ENCODE data around the gene TENM4.

Gene TENM4

DNA sequence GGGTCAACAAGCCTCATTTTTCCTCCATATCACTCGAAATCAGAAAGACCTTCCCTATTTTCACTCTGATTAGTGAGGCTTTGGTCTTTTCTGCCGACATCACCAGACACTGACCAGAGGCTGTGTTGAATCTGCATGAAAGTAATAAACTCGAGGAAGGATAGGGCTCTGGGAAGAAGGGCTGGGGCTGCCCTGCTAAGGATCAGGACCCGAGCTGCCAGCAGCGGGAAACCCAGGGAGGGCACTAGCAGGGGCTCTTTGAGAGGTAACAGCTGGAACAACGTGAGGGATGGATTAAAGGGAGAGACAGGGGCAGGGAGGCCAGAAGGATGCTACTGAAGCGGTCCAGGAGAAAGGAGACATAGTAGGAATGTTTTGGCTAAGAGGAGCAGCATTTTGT is 488.7 kb downstream of the TENM4 start:
- DNase-seq: no peak

DNA sequence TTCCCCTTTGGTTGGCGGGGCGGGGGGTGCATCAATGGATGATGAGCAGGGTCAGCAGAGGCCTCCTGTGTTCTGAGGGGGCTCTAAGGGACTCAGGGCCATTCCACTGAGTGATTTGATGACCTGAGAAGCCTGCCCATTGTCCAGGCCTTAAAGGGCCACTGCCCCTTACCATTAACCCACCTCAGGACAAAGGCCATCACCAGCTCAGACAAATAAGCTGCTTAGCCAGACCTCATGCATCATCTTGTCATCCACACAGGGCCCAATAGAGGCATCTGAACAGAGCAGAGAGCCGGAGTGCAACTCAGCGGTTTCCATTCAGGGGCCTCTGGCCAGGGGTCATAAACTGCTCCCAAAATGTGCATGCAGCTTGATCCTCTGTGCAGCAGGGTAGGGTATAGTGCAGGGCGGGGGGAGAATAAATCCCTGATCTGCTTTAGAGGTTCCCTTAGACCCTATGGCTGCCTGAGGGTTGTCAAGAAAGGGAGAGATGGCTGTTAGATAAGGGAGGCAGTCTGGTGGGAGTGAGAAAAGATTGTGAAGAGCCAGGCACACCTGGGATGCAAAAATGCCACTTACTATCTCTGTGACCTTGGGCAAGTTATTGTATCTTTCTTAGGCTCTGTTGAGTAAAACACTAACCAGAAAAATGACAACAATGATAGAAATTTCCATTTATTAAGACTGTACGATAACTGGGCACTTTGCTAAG is 490.7 kb downstream of the TENM4 start:
- DNase-seq: no peak

DNA sequence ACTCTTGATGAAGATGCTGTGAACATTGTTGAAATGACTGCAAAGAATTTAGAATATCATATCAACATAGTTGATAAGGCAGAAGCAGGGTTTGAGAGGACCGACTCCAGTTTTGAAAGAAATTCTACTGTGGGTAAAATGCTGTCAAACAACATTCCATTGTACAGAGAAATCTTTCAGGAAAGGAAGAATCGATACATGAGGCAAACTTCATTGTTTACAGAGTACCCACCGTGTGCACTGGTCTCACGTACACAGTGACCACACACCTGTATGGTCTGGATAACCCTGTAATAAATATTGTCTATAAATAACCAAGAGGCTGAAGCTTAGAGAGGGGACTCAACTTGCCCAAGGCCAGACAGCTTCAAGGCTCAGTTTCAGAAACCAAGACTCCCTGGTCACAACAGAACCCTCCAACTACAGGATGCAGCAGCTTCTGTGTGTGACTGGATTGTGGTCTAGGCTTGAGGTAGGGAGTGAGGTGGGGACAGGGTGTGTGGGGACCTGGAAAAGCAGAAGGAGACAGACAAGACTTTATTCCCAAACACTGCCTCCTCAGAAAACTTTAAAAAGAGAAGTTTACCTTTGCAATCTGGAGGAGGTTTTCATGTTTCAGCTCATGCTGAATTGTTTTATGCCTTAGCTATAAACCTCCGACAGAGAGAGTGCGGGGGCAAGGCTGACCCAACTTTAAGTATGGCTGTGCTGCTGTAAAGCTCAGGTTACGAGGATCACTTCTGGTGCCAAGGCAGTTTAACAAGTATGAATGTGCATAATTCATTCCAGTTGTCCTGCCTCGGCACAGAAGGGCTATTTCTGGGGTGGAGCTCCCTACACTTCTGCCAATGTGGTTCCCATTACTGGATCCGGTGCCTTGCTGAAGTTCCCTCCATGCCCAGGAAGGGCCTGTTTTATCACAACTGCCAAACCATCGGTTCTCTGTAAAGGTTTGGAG is 493.6 kb downstream of the TENM4 start:
- DNase-seq: no peak

DNA sequence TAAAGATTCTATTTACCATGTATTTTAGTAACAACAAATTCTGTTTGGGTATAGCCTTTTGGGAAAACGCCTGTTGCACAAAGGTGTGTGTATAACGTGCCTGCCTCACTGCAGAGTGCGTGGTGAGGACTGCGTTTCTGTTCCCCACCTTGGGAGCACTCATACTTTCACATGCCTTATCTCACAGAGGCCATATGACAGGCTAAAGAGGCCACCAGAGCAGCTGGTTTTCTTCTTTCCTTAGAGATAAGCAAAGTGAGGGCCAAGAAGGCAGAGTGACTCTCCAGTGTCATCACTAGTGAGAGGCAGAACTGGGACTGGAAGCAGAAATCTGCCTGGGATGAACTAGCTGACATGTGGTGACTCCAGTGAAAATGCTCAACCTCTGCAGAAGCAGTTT is 497.0 kb downstream of the TENM4 start:
- no peak for DNase-seq

DNA sequence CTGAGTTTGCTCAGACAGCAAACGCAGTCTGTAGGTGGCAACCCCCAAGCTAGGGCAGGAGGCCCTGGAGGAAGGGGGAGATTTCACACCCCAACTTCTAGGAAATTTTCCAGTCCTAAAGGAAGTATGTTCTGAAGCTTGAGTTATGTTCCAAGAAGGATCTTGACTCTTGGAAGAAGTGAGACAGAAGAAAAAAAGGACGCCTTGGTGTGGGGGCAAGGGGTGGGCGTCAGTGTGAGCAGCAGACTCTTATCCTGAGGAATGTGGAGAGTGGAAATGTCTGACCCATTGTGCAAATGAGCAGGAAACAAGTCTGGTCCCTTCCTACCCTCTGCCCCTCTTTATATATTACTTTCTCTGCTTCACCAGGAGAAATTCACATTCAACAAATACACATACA is 497.7 kb downstream of the TENM4 start:
- no peak for DNase-seq

DNA sequence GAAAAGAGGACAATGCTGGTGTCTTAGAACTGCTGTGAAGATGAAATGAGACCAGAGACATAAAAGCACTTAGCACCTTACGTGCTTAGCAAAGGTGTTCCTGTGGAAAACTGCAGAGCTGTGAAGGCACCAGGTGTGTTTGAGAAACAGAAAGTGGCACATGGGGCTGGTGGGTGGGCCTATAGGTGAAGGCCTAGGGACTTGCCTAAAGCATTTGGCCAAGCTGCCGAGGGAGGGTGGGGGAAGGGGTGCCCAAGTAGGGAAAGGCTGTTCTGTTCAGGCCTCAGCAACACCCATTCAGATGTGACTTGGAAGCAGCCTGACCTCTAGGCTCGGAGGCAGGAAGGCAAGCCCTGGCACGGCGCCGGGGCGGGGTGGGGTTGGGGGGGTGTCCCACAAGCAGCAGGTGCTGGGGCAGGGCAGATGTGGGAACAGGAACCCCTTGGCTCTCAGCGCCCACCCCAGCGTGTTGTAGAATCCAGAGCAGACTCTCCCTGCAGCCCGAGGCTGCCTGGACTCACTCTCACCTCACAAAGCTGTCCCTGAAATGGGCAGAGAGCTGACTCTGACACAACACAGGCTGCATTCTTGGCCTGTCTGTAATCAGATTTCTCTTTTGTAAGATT is 499.5 kb downstream of the TENM4 start:
- peak; percentile 69 for DNase-seq

DNA sequence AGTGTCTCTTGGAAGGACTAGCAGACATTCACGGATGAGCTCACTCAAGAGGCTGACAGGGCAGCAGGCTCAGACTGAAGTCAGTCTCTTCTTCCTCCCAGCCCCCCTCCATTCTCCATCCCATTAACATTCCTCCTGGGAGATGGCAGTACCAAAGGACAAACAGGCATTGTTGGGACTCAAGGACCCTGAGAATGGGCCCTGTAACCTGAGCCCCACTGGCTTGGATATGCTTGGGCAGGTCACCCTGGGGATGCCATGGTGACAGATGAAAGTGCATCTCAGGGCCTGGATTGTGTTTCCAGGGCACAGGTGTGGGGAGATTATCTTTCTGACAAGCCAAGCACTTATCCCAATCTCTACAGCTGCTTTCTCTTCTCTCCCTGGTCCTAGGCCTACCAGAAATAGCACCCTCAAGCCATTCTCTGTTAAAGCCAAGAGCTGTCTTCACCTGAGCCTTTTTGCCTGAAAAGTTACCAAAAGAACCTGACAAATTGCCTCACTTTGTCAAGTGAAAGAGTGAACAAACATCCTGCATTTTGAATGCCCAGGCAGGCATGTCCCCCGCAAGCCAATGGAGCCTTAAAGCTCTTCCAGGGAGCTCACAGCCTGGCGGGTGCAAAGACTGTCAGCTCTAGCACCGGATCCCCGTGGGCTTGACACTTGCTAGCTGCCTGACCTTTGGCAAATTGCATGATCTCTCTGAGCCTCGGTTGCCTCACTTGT is 500.2 kb downstream of the TENM4 start:
- DNase-seq: peak; percentile 98

DNA sequence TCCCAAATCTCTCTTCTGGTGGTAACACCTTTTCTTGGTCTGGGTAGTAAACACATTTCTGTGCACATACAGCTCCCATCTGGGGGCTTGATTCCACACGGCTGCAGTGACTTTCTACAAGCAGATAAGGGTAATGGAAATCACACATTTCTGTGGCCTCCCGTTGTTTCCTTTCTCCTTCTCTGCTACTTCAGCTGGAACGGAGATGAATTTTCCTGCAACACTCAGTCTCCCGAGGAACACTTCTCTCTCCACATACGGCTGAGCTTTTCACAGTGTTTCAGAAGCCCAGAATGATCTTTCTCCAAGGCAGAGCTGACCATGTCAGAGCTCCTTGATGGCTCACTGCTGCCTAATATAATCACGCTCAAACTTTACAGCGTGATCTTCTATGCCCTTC is 501.9 kb downstream of the TENM4 start:
- no peak for DNase-seq

DNA sequence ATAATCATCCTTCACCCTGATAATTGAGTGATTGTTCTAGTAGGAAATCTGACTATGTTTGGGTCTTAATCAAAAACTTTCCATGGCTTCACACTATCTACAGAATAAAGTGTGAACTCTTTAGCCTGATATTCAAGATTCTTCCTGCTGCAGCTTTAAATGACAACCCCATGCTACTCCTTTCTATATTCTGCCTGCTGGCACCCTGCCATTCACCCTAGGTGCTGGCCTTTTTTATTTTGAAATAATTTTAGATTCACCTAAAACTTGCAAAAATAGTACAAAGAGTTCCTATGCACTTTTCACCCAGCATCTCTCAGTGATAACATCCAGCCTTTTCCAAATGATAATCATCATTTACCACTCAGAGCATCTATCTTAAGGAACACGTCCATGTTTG is 502.8 kb downstream of the TENM4 start:
- DNase-seq: no peak

DNA sequence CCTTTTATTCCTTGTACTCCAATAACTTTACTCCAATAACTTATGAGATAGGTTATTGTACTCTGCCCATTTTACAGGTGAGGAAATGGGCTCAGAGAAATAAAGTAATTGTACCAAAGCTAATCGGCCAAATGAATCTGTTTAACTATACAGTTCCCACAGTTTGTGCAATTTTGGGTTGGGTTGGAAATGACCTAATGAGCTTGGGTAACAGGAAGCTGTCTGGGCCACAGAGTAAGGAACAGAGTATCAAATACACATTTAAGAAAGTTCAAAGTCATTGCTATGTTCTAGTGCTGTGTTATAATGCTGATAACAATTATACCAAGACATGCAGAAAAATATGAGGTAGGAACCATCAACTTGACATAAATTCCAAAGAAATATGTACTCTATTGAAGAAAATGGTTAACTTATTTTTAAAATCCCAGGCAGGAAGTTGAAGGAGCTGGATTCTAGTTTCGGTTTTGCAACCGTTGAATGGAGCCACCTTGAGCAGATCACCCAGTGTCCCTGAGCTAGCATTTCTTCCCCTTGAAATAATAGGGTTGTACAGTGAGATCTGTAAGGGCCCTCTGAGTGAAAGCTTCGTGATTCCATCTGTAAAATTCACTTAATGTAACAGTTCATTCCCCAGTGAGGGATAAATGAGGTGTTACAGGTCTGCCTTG is 505.3 kb downstream of the TENM4 start:
- DNase-seq: no peak

DNA sequence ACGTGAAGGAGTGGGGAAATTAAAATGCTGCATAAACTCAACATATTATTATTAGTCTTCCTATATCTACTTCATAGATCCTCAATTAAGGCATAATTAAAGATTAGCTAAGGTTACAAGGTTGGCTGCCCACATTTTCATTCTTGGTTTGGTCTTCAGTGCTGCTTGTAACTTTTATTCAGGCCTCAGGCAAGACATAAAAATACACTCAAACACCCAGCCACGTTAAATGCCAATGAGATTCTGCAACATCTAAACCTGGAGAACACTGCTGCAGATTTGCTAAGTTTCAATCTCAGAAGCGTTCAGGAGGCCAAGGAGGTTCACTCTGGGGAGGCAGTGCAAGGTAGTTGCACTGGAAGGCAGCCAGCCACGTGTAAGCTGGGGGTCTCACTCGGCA is 507.5 kb downstream of the TENM4 start:
- DNase-seq: no peak

DNA sequence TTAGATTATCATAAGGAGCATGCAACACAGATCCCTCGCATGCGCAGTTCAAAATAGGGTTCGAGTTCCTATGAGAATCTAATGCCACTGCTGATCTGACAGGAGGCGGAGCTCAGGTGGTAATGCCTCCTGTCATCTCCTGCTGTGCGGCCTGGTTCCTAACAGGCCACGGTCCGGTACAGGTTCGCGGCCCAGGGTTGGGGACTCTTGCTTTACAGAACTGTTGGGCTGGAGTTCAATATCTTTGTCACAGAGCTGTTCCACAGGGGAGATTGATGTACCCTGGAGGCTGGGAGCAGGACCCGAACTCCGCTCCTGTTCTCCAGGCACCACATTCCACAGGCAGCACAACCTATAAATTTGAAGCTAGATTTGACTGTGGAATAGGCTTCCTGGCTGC is 508.1 kb downstream of the TENM4 start:
- DNase-seq: no peak

DNA sequence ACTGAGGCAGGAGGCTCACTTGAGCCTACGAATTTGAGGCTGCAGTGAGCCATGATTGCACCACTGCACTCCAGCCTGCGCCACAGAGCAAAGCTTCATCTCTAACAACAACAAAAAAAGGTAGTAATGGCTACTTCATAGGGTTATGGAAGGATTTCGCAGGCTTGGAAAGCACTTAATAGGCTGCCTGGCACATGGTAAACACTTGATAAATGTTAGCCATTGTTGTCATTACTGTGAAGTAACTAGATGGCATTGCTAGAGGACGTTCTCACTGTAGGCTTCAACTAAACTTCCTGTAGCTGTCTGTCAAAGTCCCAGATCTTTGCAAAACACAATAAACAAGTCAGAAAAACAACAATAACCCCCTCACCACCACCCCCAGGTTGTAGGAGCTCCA is 508.9 kb downstream of the TENM4 start:
- DNase-seq: no peak

DNA sequence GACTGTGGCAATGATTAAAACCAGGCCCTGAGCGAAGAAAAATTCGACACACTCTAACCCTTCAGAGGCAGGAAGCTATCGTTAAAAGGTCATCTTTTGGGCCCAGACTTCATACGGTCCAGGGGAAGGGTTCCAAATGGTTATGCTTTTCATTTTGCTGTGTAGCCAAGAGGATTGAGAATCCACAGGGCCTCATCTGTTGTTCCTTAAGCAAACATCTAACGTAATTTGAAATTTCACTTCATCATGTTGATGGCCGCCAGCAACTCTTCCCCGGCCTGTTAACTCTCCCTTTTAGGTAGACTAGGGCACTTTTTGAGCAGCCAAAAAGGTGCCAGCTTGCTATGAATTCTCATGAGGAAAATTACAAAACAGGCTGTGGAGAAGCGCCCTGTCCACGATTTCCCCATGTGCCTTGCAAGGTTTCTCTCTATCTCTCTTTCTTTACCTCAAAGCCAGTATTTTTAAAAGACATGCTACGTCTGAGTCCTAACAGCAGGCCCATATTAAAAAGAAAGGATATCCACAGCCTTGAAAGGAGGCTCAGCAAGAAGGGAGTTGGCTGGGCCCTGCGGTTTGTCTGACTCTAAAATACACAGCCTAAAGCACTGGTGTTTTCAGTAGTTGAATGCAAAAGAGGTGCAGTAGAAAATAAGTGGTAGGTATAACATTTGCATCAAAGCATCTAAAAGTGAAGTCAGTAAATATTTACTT is 509.9 kb downstream of the TENM4 start:
- DNase-seq: no peak

DNA sequence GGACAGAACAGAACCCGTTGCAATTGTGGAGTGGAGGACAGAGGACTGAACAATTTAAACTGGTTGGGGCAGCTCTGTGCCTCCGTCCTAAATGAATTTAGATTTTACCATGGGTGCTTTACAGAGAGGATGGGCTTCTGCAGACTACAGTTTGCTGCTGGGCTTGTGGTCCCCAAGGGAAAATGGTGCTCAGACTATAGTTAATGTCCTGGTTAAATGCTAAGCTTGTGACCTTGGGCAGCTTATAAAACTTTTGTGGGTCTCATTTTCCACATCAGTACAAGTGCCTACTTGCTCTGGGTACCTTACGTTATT is 511.0 kb downstream of the TENM4 start:
- DNase-seq: no peak

DNA sequence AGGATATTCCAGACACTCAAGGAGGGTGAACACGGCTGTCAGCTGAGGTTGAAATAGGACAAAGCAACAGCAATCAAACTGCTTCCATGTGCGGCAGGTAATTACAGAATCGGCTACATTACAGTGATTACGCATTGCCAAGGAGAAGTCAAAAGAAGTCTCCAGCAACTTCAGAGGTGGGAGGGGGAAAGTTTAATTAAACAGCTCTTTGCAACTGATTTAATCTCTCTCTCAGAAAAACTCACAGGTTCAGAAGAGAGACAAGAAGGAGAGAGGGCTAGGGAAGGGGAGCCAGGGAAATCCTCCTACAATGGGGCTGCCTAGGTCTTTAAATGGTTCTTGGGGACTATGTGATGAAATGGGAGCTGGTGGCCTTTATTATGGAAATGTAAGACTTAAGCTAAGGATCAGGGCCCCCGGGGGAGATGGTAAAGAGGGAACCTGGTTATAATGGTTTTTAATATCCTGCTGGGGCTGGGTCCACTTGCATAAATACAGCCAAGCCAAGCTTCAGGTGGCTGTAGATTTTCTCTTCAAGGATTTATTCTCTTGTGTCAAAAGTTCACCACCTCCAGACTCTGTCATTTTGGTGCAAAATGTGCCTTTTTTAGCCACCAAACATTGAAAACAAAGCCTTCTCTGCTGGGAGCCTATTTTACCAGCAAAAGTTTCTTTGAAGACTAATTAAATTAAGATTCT is 511.5 kb downstream of the TENM4 start:
- DNase-seq: no peak

DNA sequence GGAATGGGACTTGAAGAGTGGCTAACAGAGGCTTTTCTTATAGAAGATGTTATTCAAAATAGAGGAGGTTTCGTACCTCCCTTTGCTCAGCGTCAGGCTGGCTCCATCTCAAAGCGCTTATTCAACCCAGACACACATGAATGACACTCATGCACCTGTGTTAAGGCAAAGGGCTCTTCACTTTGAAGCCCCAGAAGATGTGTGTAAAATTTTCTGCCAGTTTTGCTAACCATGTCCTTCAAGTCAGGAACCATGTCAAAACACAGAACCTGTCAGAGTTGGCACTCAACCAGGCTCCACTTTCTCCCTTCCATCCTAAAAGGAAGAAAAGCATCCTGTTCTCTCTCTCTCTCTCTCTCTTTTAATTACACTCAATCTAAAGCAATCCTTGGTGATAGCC is 513.3 kb downstream of the TENM4 start:
- peak; percentile 61 for DNase-seq

DNA sequence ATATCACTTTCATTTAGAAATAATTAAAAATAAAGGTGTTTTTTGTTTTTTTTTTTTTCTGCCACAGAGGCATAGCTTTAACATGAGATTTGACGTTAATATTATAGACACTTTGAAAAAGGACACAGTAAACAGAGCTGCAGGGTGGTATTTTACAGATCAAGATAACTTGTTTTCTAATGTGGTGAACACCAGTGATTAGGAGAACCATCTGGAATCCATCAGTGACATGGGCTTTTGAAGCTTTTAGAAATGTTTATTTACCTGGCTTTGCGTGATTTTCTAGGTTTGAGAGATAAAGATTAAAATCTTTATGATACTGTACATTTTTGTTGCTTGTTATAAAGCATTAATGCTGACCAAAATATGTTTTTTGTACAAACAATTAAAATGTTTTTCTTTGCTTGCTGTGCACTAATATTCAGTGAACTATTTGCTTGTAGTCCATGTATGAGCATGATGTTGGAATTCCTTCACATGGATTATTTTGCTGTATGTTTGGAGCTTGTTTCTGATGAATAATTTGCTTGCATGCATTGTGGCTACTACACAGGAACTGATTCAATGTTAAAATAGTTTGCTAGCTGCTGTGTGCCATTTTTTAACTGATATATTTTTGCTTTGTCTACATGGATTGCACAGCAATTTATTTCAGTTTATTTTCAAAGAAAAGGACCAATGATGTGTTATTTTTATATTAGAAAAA is 514.0 kb downstream of the TENM4 start:
- no peak for DNase-seq

DNA sequence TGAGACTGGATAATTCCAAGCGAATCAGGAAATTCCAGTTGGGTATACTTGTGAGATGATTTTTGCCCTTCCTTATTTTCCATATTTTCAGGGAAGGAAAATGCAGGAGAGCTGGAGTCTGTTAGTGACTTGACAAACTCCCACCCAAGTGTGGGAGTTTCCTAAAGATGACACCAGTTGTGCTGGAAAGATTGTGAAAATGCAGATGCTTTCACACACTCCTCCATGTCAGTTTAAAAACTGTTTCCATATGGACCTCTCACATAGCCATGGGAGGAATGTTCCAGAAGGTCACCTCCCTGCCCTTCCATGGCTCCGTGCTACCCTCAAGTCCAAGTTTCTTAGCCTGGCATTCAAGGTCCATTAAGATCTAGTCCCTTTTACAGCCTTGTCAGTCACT is 515.4 kb downstream of the TENM4 start:
- DNase-seq: no peak

DNA sequence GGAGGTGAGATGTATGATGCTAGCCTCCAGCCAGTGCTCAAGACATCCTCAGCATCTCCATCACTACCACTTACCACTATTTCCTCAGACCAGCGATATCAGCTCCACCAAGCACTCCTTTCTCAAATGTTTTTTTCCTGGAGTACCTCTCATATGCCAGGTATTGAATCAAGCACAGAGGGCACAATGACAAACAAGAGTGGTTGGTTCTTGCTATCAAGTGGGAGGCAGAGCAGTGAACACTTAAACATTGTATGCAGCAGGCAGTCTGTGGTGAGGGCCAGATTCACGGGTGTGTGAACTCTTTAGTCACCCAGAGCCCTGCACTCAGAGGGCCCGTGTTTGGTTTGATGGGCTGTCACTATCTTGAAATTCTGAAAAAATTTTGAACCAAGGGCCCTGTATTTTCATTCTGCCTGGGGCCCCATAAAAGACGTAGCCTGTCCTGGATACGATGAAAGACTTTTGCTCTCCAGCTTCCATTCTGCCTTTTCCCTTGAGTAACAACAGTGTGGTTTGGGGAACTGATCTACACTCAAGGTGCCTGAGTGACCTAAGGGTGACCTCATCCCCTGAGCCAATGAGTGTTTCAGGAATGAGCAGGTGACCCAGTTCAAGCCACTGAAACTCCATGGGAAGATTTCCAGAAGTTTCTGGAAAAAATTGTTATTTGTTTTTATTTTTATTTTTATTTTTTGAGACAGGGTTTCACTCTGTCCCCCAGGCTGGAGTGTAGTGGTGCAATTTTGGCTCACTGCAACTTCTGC is 517.8 kb downstream of the TENM4 start:
- DNase-seq: no peak
